T-helper 2 cell (primary cell): ENCODE data around the gene POLE3.
"Not testable (repeated sequence)": the region's sequence is repeated elsewhere in the genome, so short reads cannot be mapped to it uniquely, and the experiment has no call there.

Experiments used
- DNase-seq, 5 experiments: peaks; one replicate each; pipeline versions ENCODE4 v3.0.0 to v3.0.0-alpha.2; 2012 to 2022

Gene POLE3

GRCh38 chr9:113401027-113401792 is 9.3 kb downstream of the POLE3 start, which contains the start of gene ALAD:
ALAD (minus strand) TSS chr9:113401284; CDS start chr9:113393559, 7,725 bp downstream.
- peak; percentile 99 to 100 (median 99) for DNase-seq

GRCh38 chr9:113399646-113400200 is 10.8 kb downstream of the POLE3 start:
- DNase-seq: no peak

GRCh38 chr9:113398796-113399195 is 11.7 kb downstream of the POLE3 start:
- DNase-seq: no peak

GRCh38 chr9:113397203-113397631 is 13.3 kb downstream of the POLE3 start:
- no peak for DNase-seq

GRCh38 chr9:113395000-113395861 is 15.2 kb downstream of the POLE3 start:
- DNase-seq: no peak

GRCh38 chr9:113393281-113393680 is 17.2 kb downstream of the POLE3 start:
- DNase-seq: no peak

- no peak for DNase-seq
Observed at GRCh38 chr9:113391917-113392316, 18.6 kb downstream of the POLE3 start.

GRCh38 chr9:113390192-113390960 is 20.1 kb downstream of the POLE3 start:
- DNase-seq: no peak

- DNase-seq: no peak
Observed at GRCh38 chr9:113389451-113389850, 21.0 kb downstream of the POLE3 start.

GRCh38 chr9:113388833-113389232 is 21.6 kb downstream of the POLE3 start:
- DNase-seq: no peak

GRCh38 chr9:113387560-113388230 is 22.8 kb downstream of the POLE3 start:
- no peak for DNase-seq

GRCh38 chr9:113386571-113387393 is 23.7 kb downstream of the POLE3 start:
- DNase-seq: no peak

- DNase-seq: no peak
Observed at GRCh38 chr9:113381909-113382411, 28.5 kb downstream of the POLE3 start.

- not testable (repeated sequence) for DNase-seq
Observed at GRCh38 chr9:113381441-113381840, 29.0 kb downstream of the POLE3 start.

GRCh38 chr9:113380869-113381378 is 29.6 kb downstream of the POLE3 start:
- no peak for DNase-seq

GRCh38 chr9:113379829-113380210 is 30.7 kb downstream of the POLE3 start:
- DNase-seq: not testable (repeated sequence)

GRCh38 chr9:113379094-113379828 is 31.2 kb downstream of the POLE3 start:
- not testable (repeated sequence) for DNase-seq

GRCh38 chr9:113376634-113377567 is 33.6 kb downstream of the POLE3 start, which contains the start of gene HDHD3:
HDHD3 (minus strand) TSS chr9:113376986; CDS start chr9:113374354, 2,632 bp downstream.
- peak; percentile 55 to 88 (median 68) for DNase-seq
